ENCODE data around the gene PLAC8.
A peak's percentile ranks its signal among the peaks of the same experiment; 100 is the strongest.
"Not testable (repeated sequence)": the region's sequence is repeated elsewhere in the genome, so short reads cannot be mapped to it uniquely, and the experiment has no call there.

Gene PLAC8

DNA sequence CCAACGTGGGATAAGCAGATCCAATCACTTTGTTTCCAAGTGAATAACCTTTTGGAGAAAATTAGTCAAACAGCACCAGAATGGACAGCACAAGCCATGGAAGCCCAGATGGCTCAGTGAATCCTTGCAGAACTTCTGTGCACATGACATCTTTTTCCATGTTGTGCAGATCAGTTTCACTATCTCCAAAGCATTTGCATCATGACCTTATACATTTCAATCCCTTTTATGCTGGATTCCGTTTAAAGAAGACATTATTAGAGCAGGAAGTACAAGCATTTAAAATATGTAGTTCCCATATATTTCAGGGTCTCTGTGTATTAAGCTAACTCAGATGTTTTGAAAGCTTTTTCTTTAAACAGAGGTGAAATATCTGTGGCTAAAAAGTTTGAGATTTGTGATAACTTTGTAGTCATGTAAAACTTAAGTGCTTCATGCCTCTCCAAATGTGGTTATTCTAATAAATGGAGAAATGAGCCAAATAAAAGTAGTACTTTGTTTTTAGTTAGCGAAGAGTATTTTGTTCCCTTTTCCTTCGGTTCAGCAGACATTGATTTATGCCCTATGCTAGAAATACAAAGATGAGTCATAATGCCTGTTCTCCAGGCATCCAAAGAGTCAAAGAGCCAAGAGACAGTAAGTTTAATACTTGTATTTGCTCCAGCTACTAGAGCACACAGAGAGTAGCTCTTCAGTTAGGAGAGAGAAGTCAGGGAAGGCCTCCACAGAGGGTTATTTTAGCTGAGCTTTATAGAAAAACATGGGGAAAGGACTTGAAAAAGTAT lies 39.0 kb downstream of the PLAC8 start:
- Histone ChIP-seq H3K4me1 (ENCODE audit: insufficient read depth, insufficient read length) (no peaks in the 10 kb centered on the region), H3K27me3 (ENCODE audit: insufficient read depth, insufficient read length) (no peaks in the 10 kb centered on the region), H3K4me3 (ENCODE audit: insufficient read length, low read depth) (no peak overlapping the region), H3K36me3 (ENCODE audit: insufficient read depth, insufficient read length, low read length) (peaks cover 15% of the 10 kb centered on the region), H3K9me3 (ENCODE audit: insufficient read depth, low read length) (no peaks in the 10 kb centered on the region), H3K9ac (ENCODE audit: insufficient read length, low read depth) (no peak overlapping the region)
- no peak for DNase-seq (ENCODE audit: low read depth, low spot score)
- TF ChIP-seq SUZ12 (IDR thresholded peaks at IDR 0.05; ENCODE audit: extremely low read depth, insufficient read depth, insufficient read length) (no peak), ZNF274 (IDR thresholded peaks at IDR 0.05; ENCODE audit: low read depth, low read length) (no peak), YY1 (IDR thresholded peaks at IDR 0.05; ENCODE audit: insufficient read depth, insufficient read length) (no peak)

GRCh38 chr4:83074783-83075182 lies 39.7 kb downstream of the PLAC8 start:
- not testable (repeated sequence) for H3K4me3 ChIP-seq (ENCODE audit: insufficient read length, low read depth); H3K9ac ChIP-seq (ENCODE audit: insufficient read length, low read depth); H3K27me3 ChIP-seq (ENCODE audit: insufficient read depth, insufficient read length); H3K9me3 ChIP-seq (ENCODE audit: insufficient read depth, low read length); H3K4me1 ChIP-seq (ENCODE audit: insufficient read depth, insufficient read length); DNase-seq (ENCODE audit: low read depth, low spot score)
- peaks cover 21% of the 10 kb centered on the region for H3K36me3 ChIP-seq (ENCODE audit: insufficient read depth, insufficient read length, low read length)

GRCh38 chr4:83074086-83074704 lies 40.3 kb downstream of the PLAC8 start:
- no peak overlapping the region for H3K4me3 ChIP-seq (ENCODE audit: insufficient read length, low read depth)
- peak; percentile 49 for DNase-seq (ENCODE audit: low read depth, low spot score)
- TF ChIP-seq SUZ12 (IDR thresholded peaks at IDR 0.05; ENCODE audit: extremely low read depth, insufficient read depth, insufficient read length) (no peak), YY1 (IDR thresholded peaks at IDR 0.05; ENCODE audit: insufficient read depth, insufficient read length) (no peak), ZNF274 (IDR thresholded peaks at IDR 0.05; ENCODE audit: low read depth, low read length) (no peak)
- H3K27me3 ChIP-seq (ENCODE audit: insufficient read depth, insufficient read length), result no peaks in the 10 kb centered on the region
- H3K36me3 ChIP-seq (ENCODE audit: insufficient read depth, insufficient read length, low read length), result peaks cover 21% of the 10 kb centered on the region
- no peaks in the 10 kb centered on the region for H3K9me3 ChIP-seq (ENCODE audit: insufficient read depth, low read length)
- H3K9ac ChIP-seq (ENCODE audit: insufficient read length, low read depth), result no peak overlapping the region
- no peaks in the 10 kb centered on the region for H3K4me1 ChIP-seq (ENCODE audit: insufficient read depth, insufficient read length)

DNA sequence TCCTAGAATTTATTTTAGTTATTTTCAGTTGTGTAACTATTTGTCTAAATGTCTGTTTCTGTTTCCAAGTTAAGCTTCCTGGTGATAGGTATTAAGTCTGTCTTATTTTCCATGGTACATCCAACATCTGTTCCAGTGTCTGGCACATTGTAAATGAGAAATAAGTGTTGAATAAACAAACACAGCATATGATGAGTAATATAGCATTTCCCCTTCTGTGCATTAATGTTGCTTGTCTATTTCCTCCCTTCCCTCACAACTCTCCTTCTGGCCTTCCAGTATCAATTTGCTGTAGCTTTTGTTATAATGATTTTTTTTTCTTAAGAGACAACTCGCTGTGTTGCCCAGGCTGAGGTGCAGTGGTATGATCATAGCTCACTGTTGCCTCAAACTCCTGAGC lies 43.4 kb downstream of the PLAC8 start:
- TF ChIP-seq YY1 (IDR thresholded peaks at IDR 0.05; ENCODE audit: insufficient read depth, insufficient read length) (no peak), SUZ12 (IDR thresholded peaks at IDR 0.05; ENCODE audit: extremely low read depth, insufficient read depth, insufficient read length) (no peak), ZNF274 (IDR thresholded peaks at IDR 0.05; ENCODE audit: low read depth, low read length) (no peak)
- peaks cover 29% of the 10 kb centered on the region for H3K36me3 ChIP-seq (ENCODE audit: insufficient read depth, insufficient read length, low read length)
- H3K9me3 ChIP-seq (ENCODE audit: insufficient read depth, low read length), result no peaks in the 10 kb centered on the region
- H3K4me3 ChIP-seq (ENCODE audit: insufficient read length, low read depth), result no peak overlapping the region
- H3K4me1 ChIP-seq (ENCODE audit: insufficient read depth, insufficient read length), result no peaks in the 10 kb centered on the region
- H3K9ac ChIP-seq (ENCODE audit: insufficient read length, low read depth), result no peak overlapping the region
- H3K27me3 ChIP-seq (ENCODE audit: insufficient read depth, insufficient read length), result no peaks in the 10 kb centered on the region
- no peak for DNase-seq (ENCODE audit: low read depth, low spot score)

DNA sequence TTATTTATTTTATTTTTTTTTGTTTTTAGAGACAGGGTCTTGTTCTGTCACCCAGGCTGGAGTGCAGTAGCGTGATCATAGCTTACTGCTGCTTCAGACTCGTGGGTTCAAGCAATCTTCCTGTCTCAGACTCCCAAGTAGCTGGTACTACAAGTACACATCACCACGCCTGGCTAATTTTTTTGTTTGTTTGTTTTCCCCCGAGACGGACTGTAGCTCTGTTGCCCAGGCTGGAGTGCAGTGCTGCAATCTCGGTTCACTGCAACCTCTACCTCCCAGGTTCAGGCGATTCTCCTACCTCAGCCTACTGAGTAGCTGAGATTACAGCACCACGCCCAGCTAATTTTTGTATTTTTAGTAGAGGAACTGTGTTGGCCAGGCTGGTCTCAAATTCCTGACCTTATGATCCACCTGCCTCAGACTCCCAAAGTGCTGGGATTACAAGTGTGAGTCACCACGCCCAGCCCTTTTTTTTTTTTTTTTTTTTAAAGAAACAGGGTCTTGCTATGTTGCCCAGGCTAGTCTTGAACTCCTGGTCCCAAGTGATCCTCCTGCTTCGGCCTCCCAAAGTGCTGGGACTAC lies 47.4 kb downstream of the PLAC8 start:
- H3K4me3 ChIP-seq (ENCODE audit: insufficient read length, low read depth), result no peak overlapping the region
- no peak for DNase-seq (ENCODE audit: low read depth, low spot score)
- TF ChIP-seq ZNF274 (IDR thresholded peaks at IDR 0.05; ENCODE audit: low read depth, low read length) (no peak), SUZ12 (IDR thresholded peaks at IDR 0.05; ENCODE audit: extremely low read depth, insufficient read depth, insufficient read length) (no peak), YY1 (IDR thresholded peaks at IDR 0.05; ENCODE audit: insufficient read depth, insufficient read length) (no peak)
- H3K4me1 ChIP-seq (ENCODE audit: insufficient read depth, insufficient read length), result no peaks in the 10 kb centered on the region
- peaks cover 39% of the 10 kb centered on the region for H3K36me3 ChIP-seq (ENCODE audit: insufficient read depth, insufficient read length, low read length)
- no peak overlapping the region for H3K9ac ChIP-seq (ENCODE audit: insufficient read length, low read depth)
- H3K9me3 ChIP-seq (ENCODE audit: insufficient read depth, low read length), result no peaks in the 10 kb centered on the region
- H3K27me3 ChIP-seq (ENCODE audit: insufficient read depth, insufficient read length), result no peaks in the 10 kb centered on the region

DNA sequence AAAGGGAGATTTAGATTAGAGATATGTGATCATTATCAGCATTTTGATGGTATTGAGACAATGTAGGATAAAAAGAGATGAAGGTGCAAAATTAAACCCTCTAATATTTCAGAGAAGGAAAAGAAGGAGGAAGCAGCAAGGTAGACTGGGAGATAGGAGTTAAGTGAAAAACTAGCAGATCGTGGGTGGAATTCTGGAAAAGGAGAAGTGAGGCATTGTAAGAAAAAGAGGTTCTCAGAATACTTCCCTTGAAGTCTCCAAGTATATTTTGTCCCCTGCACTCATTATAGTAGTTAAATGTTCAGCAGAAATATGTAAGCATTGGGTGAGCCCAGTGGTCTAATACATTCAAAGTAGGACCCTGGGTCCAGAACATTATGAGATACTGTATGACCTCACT lies 49.3 kb downstream of the PLAC8 start:
- no peak overlapping the region for H3K9ac ChIP-seq (ENCODE audit: insufficient read length, low read depth)
- H3K27me3 ChIP-seq (ENCODE audit: insufficient read depth, insufficient read length), result no peaks in the 10 kb centered on the region
- H3K36me3 ChIP-seq (ENCODE audit: insufficient read depth, insufficient read length, low read length), result peaks cover 40% of the 10 kb centered on the region
- H3K4me3 ChIP-seq (ENCODE audit: insufficient read length, low read depth), result no peak overlapping the region
- no peak for DNase-seq (ENCODE audit: low read depth, low spot score)
- TF ChIP-seq YY1 (IDR thresholded peaks at IDR 0.05; ENCODE audit: insufficient read depth, insufficient read length), result no peak
- no peaks in the 10 kb centered on the region for H3K9me3 ChIP-seq (ENCODE audit: insufficient read depth, low read length)
- H3K4me1 ChIP-seq (ENCODE audit: insufficient read depth, insufficient read length), result no peaks in the 10 kb centered on the region

DNA sequence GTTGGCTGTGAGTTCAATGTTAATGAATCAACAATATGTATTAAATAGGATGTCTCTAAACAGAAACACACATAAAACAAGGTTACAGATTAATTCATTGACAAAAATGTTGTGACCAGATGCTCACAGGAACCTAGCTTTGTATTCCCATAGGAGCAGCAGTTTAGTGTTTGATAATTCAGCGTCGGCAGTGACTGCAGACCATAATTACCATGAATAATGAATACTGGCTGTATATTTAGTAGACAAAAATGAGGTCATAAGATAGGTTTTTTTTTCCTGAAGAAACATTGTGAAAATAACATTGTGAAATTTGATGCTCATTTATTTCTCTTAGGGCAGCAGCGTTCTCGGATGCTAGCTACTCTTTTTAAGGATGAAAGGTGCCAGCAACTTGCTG lies 51.8 kb downstream of the PLAC8 start:
- TF ChIP-seq SUZ12 (IDR thresholded peaks at IDR 0.05; ENCODE audit: extremely low read depth, insufficient read depth, insufficient read length) (no peak), YY1 (IDR thresholded peaks at IDR 0.05; ENCODE audit: insufficient read depth, insufficient read length) (no peak), ZNF274 (IDR thresholded peaks at IDR 0.05; ENCODE audit: low read depth, low read length) (no peak)
- peaks cover 38% of the 10 kb centered on the region for H3K36me3 ChIP-seq (ENCODE audit: insufficient read depth, insufficient read length, low read length)
- H3K27me3 ChIP-seq (ENCODE audit: insufficient read depth, insufficient read length), result no peaks in the 10 kb centered on the region
- H3K9me3 ChIP-seq (ENCODE audit: insufficient read depth, low read length), result no peaks in the 10 kb centered on the region
- no peak for DNase-seq (ENCODE audit: low read depth, low spot score)
- H3K9ac ChIP-seq (ENCODE audit: insufficient read length, low read depth), result no peak overlapping the region
- no peak overlapping the region for H3K4me3 ChIP-seq (ENCODE audit: insufficient read length, low read depth)
- H3K4me1 ChIP-seq (ENCODE audit: insufficient read depth, insufficient read length), result no peaks in the 10 kb centered on the region

All from NT2/D1 (cell line).